Naive thymus-derived CD8-positive, alpha-beta T cell (primary cell): ENCODE data around the gene SPRYD3. TPM values are rescaled to one million over a fixed set of nuclear protein-coding genes. Genes with fewer than 3 reads are reported as not detected.
A peak's percentile ranks its signal among the peaks of the same experiment; 100 is the strongest.
"Not testable (repeated sequence)": the region's sequence is repeated elsewhere in the genome, so short reads cannot be mapped to it uniquely, and the experiment has no call there.

Experiments
- ATAC-seq, 2 donors: fragments of 150-1000 bp; cut with Tn5 transposase in 1 of 2; sonication (Bioruptor Pico), chemical (Tn5 transposase) in 1 of 2; 1 replicate in 1 of 2; 2 replicates in 1 of 2; pipeline ENCODE4 v1.10.0; 2021; ENCODE audit warnings: mild to moderate bottlenecking in 2 of 2, moderate library complexity in 2 of 2
- POLR2A ChIA-PET: fragments of 350-600 bp; sonication (Branson Sonifier 250); formaldehyde crosslinking; loops from one replicate; lab custom pipeline; 2021; ENCODE audit warnings: antibody characterized with exemption; lab: Charles Lee
- DNase-seq, 10 donors: peaks; one replicate each; pipeline versions ENCODE4 v3.0.0 to v3.0.0-alpha.2; 2020 to 2022
- H3K27ac Mint-ChIP-seq, 10 donors: one replicate each; pipeline ENCODE4 v1.8.0; 2020 to 2022; ENCODE audit warnings: mild to moderate bottlenecking in 10 of 10, mixed read lengths in 10 of 10, moderate library complexity in 4 of 10, inconsistent platforms in 1 of 10
- H3K27me3 Mint-ChIP-seq, 5 donors: one replicate each; pipeline ENCODE4 v1.8.0; 2021 to 2022; ENCODE audit warnings: mixed read lengths in 5 of 5
- H3K36me3 Mint-ChIP-seq, 3 donors: one replicate each; pipeline ENCODE4 v1.8.0; 2020 to 2022; ENCODE audit warnings: mixed read lengths in 3 of 3, mild to moderate bottlenecking in 2 of 3, inconsistent platforms in 1 of 3
- H3K4me1 Mint-ChIP-seq, 4 donors: one replicate each; pipeline ENCODE4 v1.8.0; 2021 to 2022; ENCODE audit warnings: mixed read lengths in 4 of 4
- H3K4me3 Mint-ChIP-seq, 10 donors: one replicate each; pipeline ENCODE4 v1.8.0; 2020 to 2022; ENCODE audit warnings: mild to moderate bottlenecking in 10 of 10, mixed read lengths in 10 of 10, moderate library complexity in 6 of 10, inconsistent platforms in 1 of 10
- H3K9me3 Mint-ChIP-seq, 9 donors: one replicate each; pipeline ENCODE4 v1.8.0; 2020 to 2022; ENCODE audit warnings: mixed read lengths in 9 of 9, mild to moderate bottlenecking in 3 of 9, inconsistent platforms in 1 of 9, moderate library complexity in 1 of 9
- polyA plus RNA-seq, 3 donors: library from polyadenylated mRNA; unstranded; fragments of 300-500 nt; fragmentation: Illumina TruSeq; gene quantifications; one replicate each; pipeline ENCODE4 v1.2.3, GENCODE V29; 2021
- total RNA-seq, 8 experiments: library from RNA in 2 of 8; stranded (reverse) in 2 of 8; gene quantifications; one replicate each; pipeline ENCODE4 v1.2.3 and lab custom pipeline; 2021 to 2026

SPRYD3 gene
- total and polyA plus RNA-seq, 5 experiments from 2014 or later: 47.8 to 53.2 (median 50.0) TPM

DNA sequence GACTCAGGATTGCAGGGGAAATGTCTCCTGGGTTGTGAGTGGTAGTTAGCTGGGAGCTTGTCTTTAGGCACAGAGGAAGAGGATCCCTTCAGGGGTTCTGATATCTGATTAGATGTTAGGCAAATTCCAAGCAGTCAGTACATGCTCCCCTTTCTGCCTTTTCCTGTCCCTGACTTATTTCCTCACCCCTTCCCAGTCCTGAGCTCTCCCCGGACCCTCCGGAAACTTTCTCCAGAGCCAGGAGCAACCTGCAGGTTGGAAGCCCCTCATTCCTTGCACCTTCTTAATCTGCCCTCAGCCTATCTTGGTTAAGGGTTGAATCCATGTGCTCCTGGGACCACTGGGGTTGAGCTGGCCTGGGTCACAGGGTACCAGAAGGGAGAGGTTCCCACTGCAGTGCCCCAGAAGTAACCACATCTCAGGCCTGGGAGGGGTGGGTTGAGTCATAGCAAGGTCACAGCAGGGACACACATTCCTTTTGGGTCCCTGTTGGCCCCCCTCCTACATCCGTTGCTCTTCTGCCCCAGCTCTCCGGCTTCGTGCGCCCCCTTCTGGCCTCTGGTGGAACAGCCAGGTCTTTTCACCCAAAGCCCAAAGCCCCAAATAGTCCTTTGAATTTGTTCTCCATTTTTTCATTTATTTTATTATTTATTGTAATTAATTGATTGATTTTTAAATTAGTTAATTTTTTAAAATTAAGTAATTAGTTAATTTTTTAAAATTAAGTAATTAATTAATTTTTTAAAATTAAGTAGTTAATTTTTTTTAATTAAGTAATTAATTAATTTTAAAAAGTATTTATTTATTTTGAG is 20.1 kb upstream of the SPRYD3 start:
- peaks cover 38 to 62% (median 59%) of the 10 kb centered on the region in 4 donors for H3K4me1 Mint-ChIP-seq
- H3K27me3 Mint-ChIP-seq: peaks cover 0 to 1% (median 0%) of the 10 kb centered on the region in 5 donors
- H3K36me3 Mint-ChIP-seq: peaks cover 0 to 2% (median 0%) of the 10 kb centered on the region in 3 donors
- ATAC-seq: peak; percentile 33 to 39
- H3K4me3 Mint-ChIP-seq: peak overlapping the region; percentile 79 to 91 (median 86)
- no peaks in the 10 kb centered on the region for H3K9me3 Mint-ChIP-seq
- peak overlapping the region; percentile 56 to 93 (median 82) for H3K27ac Mint-ChIP-seq
- peak; percentile 77 to 93 (median 86) for DNase-seq
- POLR2A ChIA-PET: interaction anchor here (0.5 to 4.9 kb wide), 9 partner anchors 20 to 140 kb away, joined by 3 to 58 read pairs (median 5); partner anchors contain the start of gene SPRYD3

DNA sequence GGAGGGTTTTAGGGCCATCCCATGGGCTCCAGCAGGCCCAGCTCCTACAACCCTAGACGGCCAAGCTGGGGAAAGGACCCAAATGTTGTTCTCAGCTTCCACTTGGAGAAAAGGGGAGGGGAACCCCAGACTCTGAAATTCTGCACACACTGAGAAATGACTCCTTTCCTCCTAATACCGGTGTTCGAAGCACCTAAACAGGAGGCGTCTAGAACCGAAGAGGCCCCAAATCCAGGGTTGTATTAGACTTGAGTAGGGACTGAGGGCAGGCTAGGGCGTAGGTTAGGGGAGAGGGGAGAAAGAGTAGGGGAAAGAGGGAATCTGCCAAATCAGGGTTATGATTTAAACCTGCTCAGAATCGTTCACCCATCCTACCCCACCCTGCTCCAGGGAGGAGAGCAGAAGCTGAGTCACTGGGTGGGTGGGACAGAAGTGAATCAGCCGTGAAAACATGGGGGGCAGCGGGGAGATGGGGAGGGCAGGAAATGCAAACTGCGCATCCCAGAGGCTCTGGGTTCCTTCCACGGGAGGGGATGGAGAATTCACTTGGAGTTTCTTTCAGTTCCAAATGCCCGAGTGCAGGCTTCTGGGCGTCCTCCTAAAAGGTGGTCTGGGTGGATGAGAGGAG is 19.3 kb upstream of the SPRYD3 start:
- Mint-ChIP-seq H3K27me3 (peaks cover 0 to 1% (median 0%) of the 10 kb centered on the region in 5 donors), H3K4me3 (peak overlapping the region; percentile 79 to 91 (median 86)), H3K9me3 (no peaks in the 10 kb centered on the region), H3K36me3 (peaks cover 0 to 2% (median 0%) of the 10 kb centered on the region in 3 donors), H3K4me1 (peaks cover 40 to 59% (median 57%) of the 10 kb centered on the region in 4 donors), H3K27ac (peak overlapping the region; percentile 76 to 93 (median 84))
- POLR2A ChIA-PET: interaction anchor here (0.7 to 4.9 kb wide), 10 partner anchors 14 to 227 kb away, joined by 3 to 58 read pairs (median 5); partner anchors contain the start of gene SPRYD3
- DNase-seq (peak in 1 of 10 donors; percentile 13), ATAC-seq (peak in 1 of 2 donors; percentile 6)

DNA sequence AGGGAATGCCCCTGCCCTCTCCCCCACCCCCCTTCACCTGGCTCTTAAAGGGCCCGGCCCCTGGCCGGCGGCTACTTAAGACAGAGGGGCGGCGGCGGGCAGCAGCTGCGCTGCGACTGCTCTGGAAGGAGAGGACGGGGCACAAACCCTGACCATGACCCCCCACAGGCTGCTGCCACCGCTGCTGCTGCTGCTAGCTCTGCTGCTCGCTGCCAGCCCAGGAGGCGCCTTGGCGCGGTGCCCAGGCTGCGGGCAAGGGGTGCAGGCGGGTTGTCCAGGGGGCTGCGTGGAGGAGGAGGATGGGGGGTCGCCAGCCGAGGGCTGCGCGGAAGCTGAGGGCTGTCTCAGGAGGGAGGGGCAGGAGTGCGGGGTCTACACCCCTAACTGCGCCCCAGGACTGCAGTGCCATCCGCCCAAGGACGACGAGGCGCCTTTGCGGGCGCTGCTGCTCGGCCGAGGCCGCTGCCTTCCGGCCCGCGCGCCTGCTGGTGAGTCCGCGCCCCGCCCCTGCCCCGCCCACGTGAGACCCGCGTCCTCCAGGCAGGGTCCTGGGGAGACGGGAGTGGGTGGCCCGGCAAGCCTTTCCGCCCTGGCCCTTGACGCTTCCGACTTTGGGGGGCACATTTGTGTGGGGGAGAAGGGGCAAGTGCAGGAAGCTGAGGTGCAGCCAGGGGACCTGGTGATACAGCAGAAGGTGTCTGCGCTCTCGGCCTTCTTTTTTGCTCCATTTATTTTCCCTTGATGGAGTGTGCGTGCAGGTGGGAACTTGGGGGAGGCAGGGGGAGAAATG is 18.6 kb upstream of the SPRYD3 start, which contains the start of gene IGFBP6:
TSS of gene IGFBP6 (plus strand) at position 104 of the 790 bp plus-strand sequence. CDS start at position 155, 51 bp downstream.
- H3K27me3 Mint-ChIP-seq: peaks cover 0 to 1% (median 0%) of the 10 kb centered on the region in 5 donors
- H3K4me3 Mint-ChIP-seq: peak within 1 kb of the TSS; percentile 79 to 92 (median 86)
- POLR2A ChIA-PET: interaction anchor here (0.7 to 4.9 kb wide), 9 partner anchors 13 to 227 kb away, joined by 3 to 58 read pairs (median 5); partner anchors contain the start of gene SPRYD3
- DNase-seq (peak; percentile 29 to 79 (median 60)), ATAC-seq (peak; percentile 54 to 76)
- no peaks in the 10 kb centered on the region for H3K9me3 Mint-ChIP-seq
- peaks cover 0 to 2% (median 0%) of the 10 kb centered on the region in 3 donors for H3K36me3 Mint-ChIP-seq
- H3K4me1 Mint-ChIP-seq: peaks cover 33 to 52% (median 50%) of the 10 kb centered on the region in 4 donors
- H3K27ac Mint-ChIP-seq: peak within 1 kb of the TSS; percentile 76 to 93 (median 84)

DNA sequence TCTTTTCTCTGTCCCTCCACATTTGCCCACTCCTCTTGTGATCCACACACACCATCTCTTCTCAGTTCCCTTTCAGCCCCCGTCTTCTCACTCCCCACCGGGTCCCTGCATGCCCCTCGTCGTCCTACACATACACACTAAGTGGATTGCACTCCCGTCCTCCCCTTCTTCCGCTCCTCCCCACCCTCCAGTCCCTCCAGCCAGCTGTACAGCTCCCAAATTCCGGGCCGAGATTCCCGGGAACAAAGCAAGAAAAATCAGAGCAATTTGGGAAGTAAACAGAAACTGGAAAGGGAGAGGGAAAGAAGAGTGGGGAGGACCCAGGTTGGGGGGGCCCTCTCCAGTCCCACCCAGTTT is 18.0 kb upstream of the SPRYD3 start:
- POLR2A ChIA-PET: interaction anchor here (1.6 to 4.9 kb wide), 4 partner anchors 18 to 50 kb away, joined by 6 to 58 read pairs (median 21); partner anchors contain the start of gene SPRYD3

DNA sequence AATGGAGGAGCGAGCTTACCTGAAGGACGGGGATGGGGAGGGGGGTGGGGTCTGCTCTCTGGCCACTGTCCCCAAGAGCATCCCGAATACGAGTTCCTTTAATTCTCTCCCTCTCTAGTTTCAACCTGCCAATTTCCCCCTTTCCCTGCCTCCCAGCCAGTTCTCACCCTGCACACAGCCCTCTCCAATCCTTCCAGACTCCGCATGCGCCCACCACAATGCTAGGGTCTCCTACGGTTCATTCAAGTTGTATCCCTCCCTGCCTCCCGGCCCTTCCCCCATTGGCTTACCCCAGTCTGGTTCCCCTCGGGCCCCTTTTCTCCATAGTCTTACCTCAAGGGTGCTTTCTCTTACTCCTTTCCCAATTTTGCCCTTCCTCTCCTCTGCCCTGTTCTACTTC is 17.6 kb upstream of the SPRYD3 start:
- Mint-ChIP-seq H3K36me3 (peaks cover 0 to 2% (median 0%) of the 10 kb centered on the region in 3 donors), H3K27me3 (peaks cover 0 to 1% (median 0%) of the 10 kb centered on the region in 5 donors), H3K27ac (peak overlapping the region; percentile 47 to 87 (median 75)), H3K4me1 (peaks cover 27 to 42% (median 41%) of the 10 kb centered on the region in 4 donors), H3K9me3 (no peaks in the 10 kb centered on the region), H3K4me3 (peak overlapping the region; percentile 70 to 92 (median 82))
- DNase-seq: no peak
- POLR2A ChIA-PET: interaction anchor here (4.9 kb wide), 1 partner anchor 17 kb away, joined by 58 read pairs; the partner anchor contains the start of gene SPRYD3
- no peak for ATAC-seq

More for the DNA sequence above, 18.0 kb upstream of the SPRYD3 start:
- Mint-ChIP-seq H3K36me3 (peaks cover 0 to 2% (median 0%) of the 10 kb centered on the region in 3 donors), H3K4me1 (peaks cover 29 to 47% (median 45%) of the 10 kb centered on the region in 4 donors), H3K27me3 (peaks cover 0 to 1% (median 0%) of the 10 kb centered on the region in 5 donors), H3K27ac (peak overlapping the region; percentile 47 to 87 (median 75)), H3K4me3 (peak overlapping the region; percentile 70 to 92 (median 82)), H3K9me3 (no peaks in the 10 kb centered on the region)
- DNase-seq (no peak), ATAC-seq (no peak)

DNA sequence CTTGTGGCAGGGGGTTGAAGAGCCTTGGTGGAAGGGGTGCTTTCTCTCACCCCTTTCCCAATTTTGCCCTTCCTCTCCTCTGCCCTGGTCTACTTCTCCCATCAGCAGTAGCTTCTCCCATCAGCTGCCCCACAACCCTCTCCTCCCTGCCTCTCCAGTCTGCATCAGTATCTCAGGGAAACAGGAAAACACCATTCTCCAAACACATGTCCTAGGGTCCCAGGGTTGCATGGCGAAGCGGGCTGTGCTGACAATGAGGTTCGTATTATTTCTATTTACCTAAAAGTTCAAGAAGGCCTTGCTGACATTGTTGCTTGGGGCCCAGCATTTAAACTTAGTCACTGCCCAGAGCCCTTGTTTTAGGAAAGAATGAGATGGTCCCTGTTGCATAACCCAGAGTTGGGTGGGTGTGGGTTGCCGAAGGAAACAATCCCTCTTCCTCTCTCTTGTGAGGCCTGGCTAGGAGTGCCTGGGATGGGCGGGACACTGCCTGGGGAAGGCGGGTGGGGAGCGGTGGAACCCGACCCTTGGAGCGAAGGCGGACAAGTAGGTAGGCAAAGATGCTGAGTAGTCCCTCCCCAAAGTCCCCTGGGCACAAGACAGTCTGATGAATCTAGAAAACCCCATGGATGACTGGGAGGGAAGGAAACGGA is 17.0 kb upstream of the SPRYD3 start:
- Mint-ChIP-seq H3K27me3 (peaks cover 0 to 3% (median 0%) of the 10 kb centered on the region in 5 donors), H3K36me3 (peaks cover 0 to 2% (median 0%) of the 10 kb centered on the region in 3 donors), H3K4me1 (peaks cover 27 to 42% (median 38%) of the 10 kb centered on the region in 4 donors), H3K9me3 (no peaks in the 10 kb centered on the region), H3K4me3 (peak overlapping the region in 8 of 10 donors; percentile 24 to 92 (median 49)), H3K27ac (peak overlapping the region in 7 of 10 donors; percentile 36 to 82 (median 53))
- DNase-seq: no peak
- ATAC-seq: no peak
- POLR2A ChIA-PET: interaction anchor here (1.1 to 4.9 kb wide), 3 partner anchors 16 to 85 kb away, joined by 3 to 58 read pairs (median 26); partner anchors contain the start of genes CSAD, SPRYD3 and ZNF740

DNA sequence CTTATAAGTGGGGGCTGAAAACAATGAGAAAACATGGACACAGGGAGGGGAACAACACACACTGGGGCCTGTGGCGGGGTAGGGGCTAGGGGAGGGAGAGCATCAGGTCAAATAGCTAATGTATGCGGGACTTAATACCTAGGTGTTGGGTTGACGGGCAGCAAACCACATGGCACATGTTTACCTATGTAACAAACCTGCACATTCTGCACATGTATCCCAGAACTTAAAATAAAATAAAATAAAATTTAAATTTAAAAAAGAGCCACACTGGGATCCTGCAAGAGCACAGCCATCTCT is 16.4 kb upstream of the SPRYD3 start:
- POLR2A ChIA-PET: interaction anchor here (1.1 to 4.7 kb wide), 2 partner anchors 16 to 85 kb away, joined by 3 to 26 read pairs; partner anchors contain the start of genes CSAD, SPRYD3 and ZNF740
- H3K9me3 Mint-ChIP-seq, ATAC-seq, H3K36me3 Mint-ChIP-seq, H3K27me3 Mint-ChIP-seq, DNase-seq: not testable (repeated sequence)
- Mint-ChIP-seq H3K4me3 (peak overlapping the region in 2 of 10 donors; percentile 44 to 53), H3K27ac (peak overlapping the region in 2 of 10 donors; percentile 18 to 31), H3K4me1 (peaks cover 27 to 42% (median 36%) of the 10 kb centered on the region in 4 donors)

DNA sequence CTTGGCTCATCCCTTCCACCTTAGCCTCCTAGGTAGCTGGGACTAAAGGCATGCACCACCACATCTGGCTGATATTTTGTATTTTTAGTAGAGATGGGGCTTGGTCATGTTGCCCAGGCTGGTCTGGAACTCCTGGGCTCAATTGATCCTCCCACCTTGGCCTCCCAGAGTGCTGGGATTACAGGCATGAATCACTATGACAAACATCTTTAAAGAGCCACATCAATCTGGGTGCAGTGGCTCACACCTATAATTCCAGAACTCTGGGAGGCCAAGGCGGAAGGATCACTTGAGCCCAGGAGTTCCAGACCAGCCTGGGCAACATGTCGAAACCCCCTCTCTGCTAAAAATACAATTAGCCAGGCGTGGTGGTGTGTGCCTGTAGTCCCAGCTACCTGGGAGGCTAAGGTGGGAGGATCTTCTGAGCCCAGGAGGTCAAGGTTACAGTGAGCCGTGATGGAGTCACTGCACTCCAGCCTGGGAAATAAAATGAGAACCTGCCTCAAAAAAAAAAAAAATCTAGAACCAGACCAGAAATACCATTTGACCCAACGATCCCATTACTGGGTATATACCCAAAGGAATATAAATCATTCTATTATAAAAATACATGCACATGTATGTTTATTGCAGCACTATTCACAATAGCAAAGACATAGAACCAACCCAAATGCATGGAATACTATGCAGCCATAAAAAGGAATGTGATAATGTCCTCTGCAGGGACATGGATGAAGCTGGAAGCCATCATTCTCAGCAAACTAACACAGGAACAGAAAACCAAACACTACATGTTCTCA is 15.8 kb upstream of the SPRYD3 start:
- not testable (repeated sequence) for H3K27me3 Mint-ChIP-seq, ATAC-seq, H3K9me3 Mint-ChIP-seq, H3K36me3 Mint-ChIP-seq, DNase-seq
- POLR2A ChIA-PET: interaction anchor here (0.9 to 4.7 kb wide), 4 partner anchors 8 to 86 kb away, joined by 3 to 26 read pairs (median 6); partner anchors contain the start of genes CSAD, SOAT2, SPRYD3 and ZNF740
- H3K4me3 Mint-ChIP-seq: peak overlapping the region in 2 of 10 donors; percentile 44 to 53
- peaks cover 27 to 42% (median 33%) of the 10 kb centered on the region in 4 donors for H3K4me1 Mint-ChIP-seq
- H3K27ac Mint-ChIP-seq: peak overlapping the region in 1 of 10 donors; percentile 31

DNA sequence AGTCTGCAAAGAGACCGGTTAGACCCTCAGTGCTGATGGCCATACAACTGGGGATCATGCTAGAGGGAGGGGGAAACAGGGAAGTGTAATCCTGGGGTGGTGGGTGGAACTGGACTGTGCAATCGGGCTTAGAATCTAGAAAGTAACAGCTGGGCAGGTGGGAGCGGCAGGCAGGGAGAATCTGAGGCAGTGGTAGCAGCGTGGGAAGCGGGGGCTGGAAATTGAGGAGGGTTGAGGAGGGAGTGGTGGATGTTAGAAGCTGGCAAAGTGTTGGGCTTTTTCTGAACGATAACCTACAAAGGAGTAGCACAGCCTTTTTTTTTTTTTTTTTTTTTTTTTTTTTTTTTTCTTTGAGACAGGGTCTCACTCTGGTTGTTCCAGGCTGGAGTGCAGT is 15.2 kb upstream of the SPRYD3 start:
- DNase-seq: no peak
- POLR2A ChIA-PET: interaction anchor here (0.9 to 4.7 kb wide), 3 partner anchors 8 to 43 kb away, joined by 6 to 26 read pairs (median 7); partner anchors contain the start of genes SOAT2 and SPRYD3
- Mint-ChIP-seq H3K27me3 (peaks cover 0 to 3% (median 0%) of the 10 kb centered on the region in 5 donors), H3K36me3 (peaks cover 0 to 2% (median 0%) of the 10 kb centered on the region in 3 donors), H3K4me3 (no peak overlapping the region), H3K9me3 (no peaks in the 10 kb centered on the region), H3K27ac (peak overlapping the region in 2 of 10 donors; percentile 15 to 79), H3K4me1 (peaks cover 26 to 40% (median 32%) of the 10 kb centered on the region in 4 donors)
- ATAC-seq: no peak

DNA sequence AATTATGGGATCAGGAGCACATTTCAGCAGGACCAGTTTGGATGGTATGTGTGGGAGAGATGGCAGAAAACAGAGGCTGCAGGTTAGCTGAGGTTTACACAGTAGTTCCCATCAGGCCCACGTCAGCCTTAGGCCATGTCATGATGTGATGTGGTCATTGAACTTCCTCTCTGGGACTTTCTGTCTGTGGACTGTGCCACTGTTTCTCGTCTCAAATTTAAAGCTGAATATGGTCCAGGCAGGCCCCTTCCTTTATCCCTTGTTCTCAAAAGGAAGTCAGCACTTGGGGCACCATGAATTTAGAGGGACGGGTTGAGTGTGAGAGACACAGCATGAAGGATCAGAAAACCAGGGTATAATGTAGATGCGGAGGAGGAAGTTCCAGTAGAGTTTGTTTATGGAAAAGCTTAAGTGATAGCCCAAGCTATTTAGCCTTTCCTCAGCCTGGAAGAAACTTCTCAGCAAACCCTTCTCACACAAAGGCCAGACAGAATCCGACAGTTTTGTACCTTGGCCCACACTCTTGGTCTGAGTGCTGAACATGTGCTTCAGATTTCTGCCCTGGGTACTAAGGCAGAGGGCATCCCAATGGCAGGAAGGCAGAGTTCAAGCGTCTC is 14.7 kb upstream of the SPRYD3 start:
- peak in 1 of 2 donors; percentile 18 for ATAC-seq
- Mint-ChIP-seq H3K4me3 (no peak overlapping the region), H3K27ac (peak overlapping the region in 2 of 10 donors; percentile 15 to 79), H3K27me3 (peaks cover 0 to 3% (median 1%) of the 10 kb centered on the region in 5 donors), H3K4me1 (peaks cover 21 to 35% (median 27%) of the 10 kb centered on the region in 4 donors), H3K36me3 (peaks cover 0 to 2% (median 0%) of the 10 kb centered on the region in 3 donors), H3K9me3 (no peaks in the 10 kb centered on the region)
- POLR2A ChIA-PET: interaction anchor here (0.7 to 4.7 kb wide), 4 partner anchors 9 to 42 kb away, joined by 3 to 26 read pairs (median 6); partner anchors contain the start of genes SOAT2 and SPRYD3
- DNase-seq: no peak
